ENCODE results near the gene TRANK1. TPM values are rescaled to one million over a fixed set of nuclear protein-coding genes. Genes with fewer than 3 reads are reported as not detected.

TRANK1 gene
- total and polyA plus RNA-seq, 2 donors from 2014 or later, result 1.2 to 21.4 TPM

- no peak for FAIRE-seq
These were observed 47.3 kb upstream of the TRANK1 start for GRCh38 chr3:36991923-36992805.

GRCh38 chr3:36991147-36991546 is 46.3 kb upstream of the TRANK1 start:
- peak overlapping the region in 2 of 3 donors; percentile 95 to 98 for H3K4me3 ChIP-seq (ENCODE audit: low read length in 3 of 3)
- peaks cover under 1 to 7% (median 6%) of the 10 kb centered on the region in 3 donors for H3K36me3 ChIP-seq (ENCODE audit: control insufficient read depth in 2 of 3, insufficient read depth in 3 of 3, low read length in 3 of 3)
- intact Hi-C loops (cut with DNase I), result no loop called here
- TF ChIP-seq CTCF (IDR thresholded peaks at IDR 0.05; ENCODE audit: borderline replicate concordance, extremely low read depth, insufficient read depth), result no peak
- H3K27me3 ChIP-seq (ENCODE audit: control insufficient read depth, insufficient read depth, low read length), result no peaks in the 10 kb centered on the region
- no peak overlapping the region for H3K27ac ChIP-seq (ENCODE audit: low read depth in 2 of 2, low read length in 2 of 2)
- DNase-seq, result peak in 2 of 5 donors; percentile 3 to 5
- H3K4me1 ChIP-seq (ENCODE audit: control insufficient read depth in 2 of 3, insufficient read depth in 2 of 3, low read depth in 1 of 3, low read length in 3 of 3), result peaks cover 0 to 23% (median 16%) of the 10 kb centered on the region in 3 donors
- no peaks in the 10 kb centered on the region for H3K9me3 ChIP-seq (ENCODE audit: control insufficient read depth in 2 of 3, insufficient read depth in 1 of 3, low read length in 3 of 3)
- no peak for FAIRE-seq
- H3K9ac ChIP-seq (ENCODE audit: low read length in 3 of 3), result peak overlapping the region in 1 of 3 donors; percentile 94

More at GRCh38 chr3:36991923-36992805, 47.3 kb upstream of the TRANK1 start:
- Histone ChIP-seq H3K27ac (ENCODE audit: low read depth in 2 of 2, low read length in 2 of 2) (peak overlapping the region; percentile 97 to 98), H3K4me1 (ENCODE audit: control insufficient read depth in 2 of 3, insufficient read depth in 2 of 3, low read depth in 1 of 3, low read length in 3 of 3) (peaks cover 0 to 23% (median 16%) of the 10 kb centered on the region in 3 donors), H3K36me3 (ENCODE audit: control insufficient read depth in 2 of 3, insufficient read depth in 3 of 3, low read length in 3 of 3) (peaks cover 2 to 8% (median 2%) of the 10 kb centered on the region in 3 donors), H3K9me3 (ENCODE audit: control insufficient read depth in 2 of 3, insufficient read depth in 1 of 3, low read length in 3 of 3) (no peaks in the 10 kb centered on the region), H3K27me3 (ENCODE audit: control insufficient read depth, insufficient read depth, low read length) (no peaks in the 10 kb centered on the region), H3K4me3 (ENCODE audit: low read length in 3 of 3) (peak overlapping the region; percentile 95 to 98 (median 95)), H3K9ac (ENCODE audit: low read length in 3 of 3) (peak overlapping the region; percentile 94 to 97 (median 95))
- peak in 2 of 5 donors; percentile 62 to 81 for DNase-seq
- intact Hi-C loops (cut with DNase I), result no loop called here
- TF ChIP-seq CTCF (IDR thresholded peaks at IDR 0.05; ENCODE audit: borderline replicate concordance, extremely low read depth, insufficient read depth), result no peak

GRCh38 chr3:36989568-36989967 is 44.7 kb upstream of the TRANK1 start:
- no peak for DNase-seq
- intact Hi-C loops (cut with DNase I), result no loop called here
- Histone ChIP-seq H3K4me1 (ENCODE audit: control insufficient read depth in 2 of 3, insufficient read depth in 2 of 3, low read depth in 1 of 3, low read length in 3 of 3) (peaks cover 0 to 23% (median 16%) of the 10 kb centered on the region in 3 donors), H3K9ac (ENCODE audit: low read length in 3 of 3) (no peak overlapping the region), H3K9me3 (ENCODE audit: control insufficient read depth in 2 of 3, insufficient read depth in 1 of 3, low read length in 3 of 3) (no peaks in the 10 kb centered on the region), H3K27me3 (ENCODE audit: control insufficient read depth, insufficient read depth, low read length) (no peaks in the 10 kb centered on the region), H3K27ac (ENCODE audit: low read depth in 2 of 2, low read length in 2 of 2) (no peak overlapping the region), H3K4me3 (ENCODE audit: low read length in 3 of 3) (peak overlapping the region in 1 of 3 donors; percentile 8), H3K36me3 (ENCODE audit: control insufficient read depth in 2 of 3, insufficient read depth in 3 of 3, low read length in 3 of 3) (peaks cover 0 to 21% (median 14%) of the 10 kb centered on the region in 3 donors)
- TF ChIP-seq CTCF (IDR thresholded peaks at IDR 0.05; ENCODE audit: borderline replicate concordance, extremely low read depth, insufficient read depth), result no peak
- no peak for FAIRE-seq
